Measurements from ENCODE around the gene RETREG2. TPM values are rescaled to one million over a fixed set of nuclear protein-coding genes. Genes with fewer than 3 reads are reported as not detected.

Gene RETREG2
- total RNA-seq, 4 donors from 2014 or later, result 82.3 to 122 (median 100) TPM

DNA sequence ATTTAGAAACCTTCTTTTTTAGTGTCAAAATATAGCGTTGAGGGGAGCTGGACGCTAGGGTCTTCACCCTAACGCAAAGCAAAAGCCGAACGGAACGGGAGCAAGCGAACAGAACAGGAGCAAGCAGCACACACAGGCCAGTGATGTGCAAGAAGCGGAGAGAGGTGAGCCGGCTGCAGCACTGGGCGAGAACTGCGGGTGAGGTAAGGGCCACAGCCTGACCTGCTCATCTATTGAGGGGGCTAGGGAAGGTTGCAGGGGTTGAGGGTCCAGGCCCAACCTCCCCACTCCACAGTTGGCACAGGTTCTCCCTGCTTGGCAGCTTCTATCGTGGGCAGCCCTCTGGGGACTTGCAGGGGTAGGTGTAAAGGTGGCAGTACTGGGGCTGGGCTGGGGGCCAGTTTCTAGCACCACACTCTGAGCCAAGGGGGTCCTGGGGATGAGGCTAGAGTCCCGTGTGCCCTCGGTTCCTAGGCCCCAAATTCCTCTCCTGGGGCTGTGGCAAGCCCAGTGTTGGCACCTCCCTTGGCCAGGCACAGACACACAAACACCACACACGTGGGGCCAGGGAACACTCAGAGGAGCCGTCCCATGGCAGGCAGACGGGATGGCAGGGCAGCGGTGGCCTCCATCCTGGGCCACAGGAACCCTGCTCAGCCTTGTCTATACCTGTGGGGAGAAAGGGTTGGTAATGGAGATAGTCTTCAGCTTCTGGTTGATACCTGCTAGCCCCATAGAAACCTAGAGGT is 41.9 kb downstream of the RETREG2 start:
- intact Hi-C loops (cut with DNase I), result no loop called here
- DNase-seq, result no peak
- 89 to 94% methylated on average over 13 to 18 of the region's 18 CpGs for WGBS, 2 donors

DNA sequence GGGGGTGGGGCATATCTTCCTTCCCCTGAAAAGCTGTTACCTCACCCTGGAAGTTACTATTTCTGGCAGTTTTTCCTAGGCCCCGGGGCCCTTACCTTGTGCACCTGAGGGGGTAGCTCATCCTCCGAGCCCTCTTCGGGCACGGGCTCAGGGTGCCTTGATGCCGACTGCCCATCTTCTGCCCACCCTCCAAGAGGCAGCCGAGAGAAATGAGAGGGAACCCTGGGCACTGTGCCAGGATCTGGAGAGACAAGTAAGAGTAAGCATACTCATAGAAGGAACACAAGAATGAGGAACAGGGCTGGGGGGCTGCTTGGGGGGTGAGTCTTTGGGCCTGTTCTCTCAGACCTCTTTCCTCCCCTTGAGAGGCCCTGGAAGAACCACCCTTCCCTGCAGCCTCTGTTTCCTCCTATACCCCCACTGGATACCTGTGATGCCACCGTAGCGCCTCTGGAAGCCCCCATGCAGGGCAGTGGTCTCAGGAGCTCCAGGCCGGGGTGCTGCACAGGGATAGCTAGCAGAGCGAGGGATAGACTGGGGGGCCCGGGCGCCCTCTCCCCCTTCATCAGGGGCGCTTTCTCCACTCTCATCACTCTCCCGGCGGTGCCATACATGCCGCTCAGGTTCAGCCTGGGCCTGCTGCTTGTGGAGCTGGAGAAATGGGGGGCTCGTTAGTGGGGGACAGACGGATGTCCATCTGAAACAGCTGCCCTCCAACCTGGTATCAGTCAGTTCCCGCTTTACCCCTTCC is 42.8 kb downstream of the RETREG2 start:
- peaks cover 51 to 53% of the 10 kb centered on the region in 2 donors for H3K36me3 ChIP-seq
- H3K9me3 ChIP-seq, result no peaks in the 10 kb centered on the region
- H3K27ac ChIP-seq, result no peak overlapping the region
- TF ChIP-seq, protein P1, sequence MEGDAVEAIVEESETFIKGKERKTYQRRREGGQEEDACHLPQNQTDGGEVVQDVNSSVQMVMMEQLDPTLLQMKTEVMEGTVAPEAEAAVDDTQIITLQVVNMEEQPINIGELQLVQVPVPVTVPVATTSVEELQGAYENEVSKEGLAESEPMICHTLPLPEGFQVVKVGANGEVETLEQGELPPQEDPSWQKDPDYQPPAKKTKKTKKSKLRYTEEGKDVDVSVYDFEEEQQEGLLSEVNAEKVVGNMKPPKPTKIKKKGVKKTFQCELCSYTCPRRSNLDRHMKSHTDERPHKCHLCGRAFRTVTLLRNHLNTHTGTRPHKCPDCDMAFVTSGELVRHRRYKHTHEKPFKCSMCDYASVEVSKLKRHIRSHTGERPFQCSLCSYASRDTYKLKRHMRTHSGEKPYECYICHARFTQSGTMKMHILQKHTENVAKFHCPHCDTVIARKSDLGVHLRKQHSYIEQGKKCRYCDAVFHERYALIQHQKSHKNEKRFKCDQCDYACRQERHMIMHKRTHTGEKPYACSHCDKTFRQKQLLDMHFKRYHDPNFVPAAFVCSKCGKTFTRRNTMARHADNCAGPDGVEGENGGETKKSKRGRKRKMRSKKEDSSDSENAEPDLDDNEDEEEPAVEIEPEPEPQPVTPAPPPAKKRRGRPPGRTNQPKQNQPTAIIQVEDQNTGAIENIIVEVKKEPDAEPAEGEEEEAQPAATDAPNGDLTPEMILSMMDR (IDR thresholded peaks at IDR 0.05), result no peak
- TF ChIP-seq POLR2A (IDR thresholded peaks at IDR 0.05), result no peak
- DNase-seq, result no peak
- peaks cover 22 to 23% of the 10 kb centered on the region in 2 donors for H3K4me1 ChIP-seq
- intact Hi-C loops (cut with DNase I), result no loop called here
- no peak overlapping the region for H3K4me3 ChIP-seq (replicated peaks in 1 of 3)
- H3K27me3 ChIP-seq, result no peaks in the 10 kb centered on the region
- WGBS, 2 donors, result 85 to 86% methylated on average over 19 of the region's 19 CpGs

More for the DNA sequence above, 41.9 kb downstream of the RETREG2 start:
- Histone ChIP-seq H3K36me3 (peaks cover 44 to 45% of the 10 kb centered on the region in 2 donors), H3K27me3 (no peaks in the 10 kb centered on the region), H3K27ac (peak overlapping the region in 1 of 3 donors; percentile 73), H3K4me1 (peaks cover 22 to 23% of the 10 kb centered on the region in 2 donors), H3K9me3 (no peaks in the 10 kb centered on the region), H3K4me3 (replicated peaks in 1 of 3) (no peak overlapping the region)
- TF ChIP-seq, protein P1 (IDR thresholded peaks at IDR 0.05), result no peak
- TF ChIP-seq POLR2A (IDR thresholded peaks at IDR 0.05), result no peak

DNA sequence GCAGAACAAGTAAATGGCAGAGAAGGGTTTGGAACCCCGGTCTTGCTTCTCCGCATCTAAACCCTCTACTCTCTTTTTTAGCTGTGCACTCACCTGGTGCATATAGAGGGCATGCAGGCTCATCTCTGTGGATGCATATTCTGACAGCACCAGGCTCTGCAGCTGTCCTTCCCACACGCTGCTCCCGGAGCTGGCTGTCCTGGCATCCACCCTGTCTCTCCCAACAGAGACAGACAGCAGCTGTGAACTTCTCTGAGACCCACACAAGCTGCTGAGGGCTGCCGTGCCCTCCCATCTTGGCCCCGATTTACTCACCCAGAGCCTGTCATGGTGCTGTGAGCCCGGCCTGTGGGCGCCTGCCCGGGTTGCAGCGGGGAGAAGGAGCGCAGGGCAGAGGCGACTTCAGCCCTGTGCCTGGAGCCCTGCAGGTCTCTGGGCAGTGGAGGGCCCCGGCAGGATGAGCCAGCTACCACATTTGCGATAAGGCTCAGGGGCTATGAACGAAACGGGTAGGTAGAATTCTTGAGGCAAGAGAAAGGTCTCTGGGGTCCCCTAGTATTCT is 44.0 kb downstream of the RETREG2 start:
- DNase-seq, result no peak
- TF ChIP-seq, protein P1 (IDR thresholded peaks at IDR 0.05), result no peak
- no peak for TF ChIP-seq POLR2A (IDR thresholded peaks at IDR 0.05)
- H3K36me3 ChIP-seq, result peaks cover 55 to 56% of the 10 kb centered on the region in 2 donors
- no peak overlapping the region for H3K27ac ChIP-seq
- H3K9me3 ChIP-seq, result no peaks in the 10 kb centered on the region
- H3K4me1 ChIP-seq, result peaks cover 15 to 20% of the 10 kb centered on the region in 2 donors
- intact Hi-C loops (cut with DNase I), result no loop called here
- H3K27me3 ChIP-seq, result no peaks in the 10 kb centered on the region
- 92 to 96% methylated on average over 9 to 12 of the region's 16 CpGs for WGBS, 2 donors
- no peak overlapping the region for H3K4me3 ChIP-seq (replicated peaks in 1 of 3)

DNA sequence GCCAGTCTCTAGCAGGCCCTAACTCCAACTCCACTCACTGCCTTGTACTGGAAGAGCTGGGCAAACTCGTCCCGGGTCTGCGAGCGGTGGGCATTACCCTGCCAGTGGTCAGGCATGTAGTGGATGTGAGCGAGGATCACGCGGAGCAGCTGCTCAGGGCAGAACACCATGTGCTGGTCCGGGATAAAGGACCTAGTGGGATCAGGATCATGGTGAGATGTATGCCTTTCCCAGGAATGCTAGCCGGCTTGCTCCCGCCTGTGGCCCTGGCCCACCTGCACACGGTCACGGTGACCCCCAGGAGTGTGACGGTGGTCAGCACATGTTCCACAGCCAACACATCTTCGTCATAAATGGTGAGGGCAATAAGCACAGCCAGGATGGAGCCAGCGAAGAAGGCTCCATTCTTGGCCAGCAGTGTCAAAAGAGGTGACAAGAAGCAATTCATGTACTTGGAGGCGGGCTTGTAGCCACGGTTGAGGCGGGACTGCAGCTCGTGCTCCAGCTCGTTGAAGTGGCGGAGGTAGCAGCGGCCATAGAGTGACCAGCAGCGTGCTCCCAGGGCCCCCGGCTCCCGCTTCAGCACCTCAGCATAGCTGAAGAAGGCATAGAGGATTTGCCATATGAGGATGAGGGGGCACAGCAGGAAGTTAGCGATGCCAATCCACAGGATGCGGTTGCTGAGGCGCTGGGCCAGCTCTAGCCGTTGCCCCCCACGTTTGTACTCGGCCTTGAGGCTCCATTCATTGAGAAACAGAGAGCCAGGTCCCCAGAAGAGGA is 45.9 kb downstream of the RETREG2 start:
- H3K27ac ChIP-seq, result no peak overlapping the region
- no peaks in the 10 kb centered on the region for H3K27me3 ChIP-seq
- H3K36me3 ChIP-seq, result peaks cover 55 to 56% of the 10 kb centered on the region in 2 donors
- TF ChIP-seq POLR2A (IDR thresholded peaks at IDR 0.05), result no peak
- TF ChIP-seq, protein P1 (IDR thresholded peaks at IDR 0.05), result no peak
- WGBS, 2 donors, result 91 to 95% methylated on average over 31 of the region's 31 CpGs
- H3K9me3 ChIP-seq, result no peaks in the 10 kb centered on the region
- intact Hi-C loops (cut with DNase I), result no loop called here
- H3K4me3 ChIP-seq (replicated peaks in 1 of 3), result no peak overlapping the region
- no peak for DNase-seq
- H3K4me1 ChIP-seq, result peaks cover 19 to 23% of the 10 kb centered on the region in 2 donors
